Peyer's patch (tissue), 4 donors: ENCODE data around the gene COG5. TPM values are rescaled to one million over a fixed set of nuclear protein-coding genes. Genes with fewer than 3 reads are reported as not detected.

Experiments
- DNase-seq, 3 donors: peaks; one replicate each; pipeline ENCODE4 v3.0.0-alpha.2; 2017 to 2019
- H3K27ac ChIP-seq, 4 donors: fragments of 200-600 bp; sonication (generic); one replicate each; pipeline ENCODE4 v1.5.1; 2016 to 2019
- H3K27me3 ChIP-seq, 2 donors: fragments of 200-600 bp; sonication (generic); one replicate each; pipeline ENCODE4 v1.5.1; 2019
- H3K36me3 ChIP-seq, 3 donors: fragments of 200-600 bp; sonication (generic); one replicate each; pipeline ENCODE4 v1.5.1; 2016 to 2019
- H3K4me1 ChIP-seq, 4 donors: fragments of 200-600 bp; sonication (generic); one replicate each; pipeline ENCODE4 v1.5.1; 2016 to 2019
- H3K4me3 ChIP-seq, 4 donors: fragments of 200-600 bp; sonication (generic); 1 replicate in 3 of 4; 2 replicates in 1 of 4; pipeline ENCODE4 v1.5.1; 2016 to 2019; ENCODE audit warnings: mild to moderate bottlenecking in 1 of 4
- H3K9me3 ChIP-seq, 4 donors: fragments of 200-600 bp; sonication (generic); one replicate each; pipeline ENCODE4 v1.5.1; 2016 to 2019; ENCODE audit warnings: mild to moderate bottlenecking in 1 of 4
- CTCF ChIP-seq, 6 experiments: fragments of 450-650 bp in 4 of 6; fragments of 200-600 bp in 2 of 6; sonication (generic) in 1 of 6; IDR thresholded peaks; one replicate each; pipeline ENCODE4 v1.5.1; 2017 to 2019; ENCODE audit warnings: antibody characterized with exemption in 6 of 6, mild to moderate bottlenecking in 3 of 6, moderate library complexity in 1 of 6
- POLR2A ChIP-seq, 2 donors: fragments of 450-650 bp; IDR thresholded peaks; one replicate each; pipeline ENCODE4 v1.5.1; 2017; ENCODE audit warnings: antibody characterized with exemption in 2 of 2, mild to moderate bottlenecking in 2 of 2, moderate library complexity in 2 of 2
- total RNA-seq, 4 donors: library from RNA; depleted of rRNA; stranded (reverse); fragments of >200 nt; gene quantifications; one replicate each; pipeline ENCODE4 v1.1.0, GENCODE V29; 2016

COG5 gene
- total RNA-seq, 4 donors from 2014 or later = 31.1 to 175 (median 68.0) TPM

GRCh38 chr7:107264723-107265122, 299.0 kb downstream of the COG5 start:
- H3K4me3 ChIP-seq = no peak overlapping the region
- no peaks in the 10 kb centered on the region for H3K9me3 ChIP-seq
- no peaks in the 10 kb centered on the region for H3K4me1 ChIP-seq
- H3K36me3 ChIP-seq = no peaks in the 10 kb centered on the region
- no peak for DNase-seq
- TF ChIP-seq POLR2A (IDR thresholded peaks at IDR 0.05) (no peak), CTCF (IDR thresholded peaks at IDR 0.05) (no peak)
- H3K27ac ChIP-seq = no peak overlapping the region
- no peaks in the 10 kb centered on the region for H3K27me3 ChIP-seq

GRCh38 chr7:107262857-107263256, 300.9 kb downstream of the COG5 start:
- H3K36me3 ChIP-seq = no peaks in the 10 kb centered on the region
- TF ChIP-seq POLR2A (IDR thresholded peaks at IDR 0.05) = no peak
- TF ChIP-seq CTCF (IDR thresholded peaks at IDR 0.05) = no peak
- DNase-seq = no peak
- no peak overlapping the region for H3K4me3 ChIP-seq
- H3K4me1 ChIP-seq = no peaks in the 10 kb centered on the region
- H3K27me3 ChIP-seq = no peaks in the 10 kb centered on the region
- H3K27ac ChIP-seq = no peak overlapping the region
- H3K9me3 ChIP-seq = no peaks in the 10 kb centered on the region

GRCh38 chr7:107258737-107259136, 305.0 kb downstream of the COG5 start:
- H3K9me3 ChIP-seq = no peaks in the 10 kb centered on the region
- H3K27me3 ChIP-seq = no peaks in the 10 kb centered on the region
- H3K4me3 ChIP-seq = no peak overlapping the region
- no peak for TF ChIP-seq CTCF (IDR thresholded peaks at IDR 0.05)
- TF ChIP-seq POLR2A (IDR thresholded peaks at IDR 0.05) = no peak
- H3K27ac ChIP-seq = no peak overlapping the region
- no peaks in the 10 kb centered on the region for H3K4me1 ChIP-seq
- no peaks in the 10 kb centered on the region for H3K36me3 ChIP-seq
- DNase-seq = no peak

- Histone ChIP-seq H3K4me3 (no peak overlapping the region), H3K27ac (no peak overlapping the region), H3K4me1 (no peaks in the 10 kb centered on the region), H3K27me3 (no peaks in the 10 kb centered on the region), H3K9me3 (no peaks in the 10 kb centered on the region), H3K36me3 (no peaks in the 10 kb centered on the region)
- TF ChIP-seq POLR2A (IDR thresholded peaks at IDR 0.05) (no peak), CTCF (IDR thresholded peaks at IDR 0.05) (no peak)
- no peak for DNase-seq
These were observed 308.1 kb downstream of the COG5 start for GRCh38 chr7:107255602-107256001.

GRCh38 chr7:107254398-107254985, 309.2 kb downstream of the COG5 start:
- no peak for DNase-seq
- Histone ChIP-seq H3K4me3 (no peak overlapping the region), H3K27me3 (no peaks in the 10 kb centered on the region), H3K27ac (no peak overlapping the region), H3K4me1 (no peaks in the 10 kb centered on the region), H3K36me3 (no peaks in the 10 kb centered on the region), H3K9me3 (no peaks in the 10 kb centered on the region)
- TF ChIP-seq POLR2A (IDR thresholded peaks at IDR 0.05) (no peak), CTCF (IDR thresholded peaks at IDR 0.05) (no peak)

- H3K27ac ChIP-seq = no peak overlapping the region
- no peak overlapping the region for H3K4me3 ChIP-seq
- TF ChIP-seq CTCF (IDR thresholded peaks at IDR 0.05) (no peak), POLR2A (IDR thresholded peaks at IDR 0.05) (no peak)
- DNase-seq = no peak
- no peaks in the 10 kb centered on the region for H3K9me3 ChIP-seq
- no peaks in the 10 kb centered on the region for H3K36me3 ChIP-seq
- H3K4me1 ChIP-seq = no peaks in the 10 kb centered on the region
- no peaks in the 10 kb centered on the region for H3K27me3 ChIP-seq
These were observed 310.1 kb downstream of the COG5 start for GRCh38 chr7:107253599-107253998.
